H9 (cell line): ENCODE data around the gene PLEKHA5. TPM values are rescaled to one million over a fixed set of nuclear protein-coding genes. Genes with fewer than 3 reads are reported as not detected.

Experiments
- DNase-seq: peaks from one replicate; pipeline ENCODE4 v3.0.0-alpha.2; 2017
- H2AFZ ChIP-seq: one replicate; pipeline ENCODE4 v1.6.1; 2013; ENCODE audit warnings: mild to moderate bottlenecking, low read length, control low read depth, moderate library complexity
- H2AK5ac ChIP-seq: 2 replicates; pipeline ENCODE4 v1.6.1; 2013; ENCODE audit warnings: low read length, control low read depth, mixed read lengths; ENCODE audit not compliant: insufficient read length
- H2BK120ac ChIP-seq: one replicate; pipeline ENCODE4 v1.6.1; 2013; ENCODE audit warnings: low read depth, mild to moderate bottlenecking, low read length, control low read depth, inconsistent platforms; ENCODE audit not compliant: poor library complexity, severe bottlenecking
- H2BK12ac ChIP-seq: 2 replicates; pipeline ENCODE4 v1.6.1; 2013; ENCODE audit warnings: low read length, control low read depth, mixed read lengths, low read depth; ENCODE audit not compliant: insufficient read length
- H2BK15ac ChIP-seq: 2 replicates; pipeline ENCODE4 v1.6.1; 2013; ENCODE audit warnings: low read depth, low read length, control low read depth
- H2BK20ac ChIP-seq: one replicate; pipeline ENCODE4 v1.6.1; 2013; ENCODE audit warnings: low read depth, mild to moderate bottlenecking, low read length, control low read depth, inconsistent platforms; ENCODE audit not compliant: poor library complexity, severe bottlenecking
- H2BK5ac ChIP-seq: 2 replicates; pipeline ENCODE4 v1.6.1; 2013; ENCODE audit warnings: low read length, control low read depth, mixed read lengths; ENCODE audit not compliant: insufficient read length
- H3K14ac ChIP-seq: 2 replicates; pipeline ENCODE4 v1.6.1; 2013; ENCODE audit warnings: low read length, control low read depth; ENCODE audit not compliant: insufficient read depth
- H3K18ac ChIP-seq: 2 replicates; pipeline ENCODE4 v1.6.1; 2013; ENCODE audit warnings: low read depth, mild to moderate bottlenecking, mixed read lengths, low read length, control low read depth; ENCODE audit not compliant: insufficient read length
- H3K23ac ChIP-seq: 2 replicates; pipeline ENCODE4 v1.6.1; 2013; ENCODE audit warnings: low read length, control low read depth, mixed read lengths, low read depth; ENCODE audit not compliant: insufficient read length
- H3K23me2 ChIP-seq: 2 replicates; pipeline ENCODE4 v1.6.1; 2013; ENCODE audit warnings: low read depth, mild to moderate bottlenecking, mixed read lengths, low read length, control low read depth; ENCODE audit not compliant: insufficient read length, poor library complexity, severe bottlenecking
- H3K27ac ChIP-seq: 2 replicates; pipeline ENCODE4 v1.5.1; 2013; ENCODE audit warnings: low read length, control low read depth, mixed read lengths, low read depth; ENCODE audit not compliant: insufficient read length
- H3K27me3 ChIP-seq: 2 replicates; pipeline ENCODE4 v1.6.1; 2013; ENCODE audit warnings: low read length, control low read depth, inconsistent platforms; ENCODE audit not compliant: insufficient read depth
- H3K4ac ChIP-seq: 2 replicates; pipeline ENCODE4 v1.6.1; 2013; ENCODE audit warnings: low read depth, mild to moderate bottlenecking, control low read depth, inconsistent platforms, low read length, moderate library complexity
- H3K4me1 ChIP-seq: 2 replicates; pipeline ENCODE4 v1.6.1; 2013; ENCODE audit warnings: low read length, control low read depth, inconsistent platforms; ENCODE audit not compliant: insufficient read depth
- H3K4me2 ChIP-seq: 2 replicates; pipeline ENCODE4 v1.6.1; 2013; ENCODE audit warnings: low read length, control low read depth, mixed read lengths; ENCODE audit not compliant: insufficient read length, insufficient read depth
- H3K56ac ChIP-seq: 2 replicates; pipeline ENCODE4 v1.6.1; 2013; ENCODE audit warnings: low read depth, mild to moderate bottlenecking, mixed read lengths, low read length, control low read depth; ENCODE audit not compliant: insufficient read length
- H3K79me1 ChIP-seq: 2 replicates; pipeline ENCODE4 v1.6.1; 2013; ENCODE audit warnings: low read depth, mild to moderate bottlenecking, moderate library complexity, low read length, control low read depth, inconsistent platforms; ENCODE audit not compliant: insufficient read depth, poor library complexity, severe bottlenecking
- H3K79me2 ChIP-seq: 2 replicates; pipeline ENCODE4 v1.6.1; 2013; ENCODE audit warnings: low read length, control low read depth, inconsistent platforms; ENCODE audit not compliant: insufficient read depth
- H3K9ac ChIP-seq: 2 replicates; pipeline ENCODE4 v1.6.1; 2013; ENCODE audit warnings: low read length, control low read depth, mixed read lengths; ENCODE audit not compliant: insufficient read length; ENCODE audit errors: extremely low read depth
- H3K9me3 ChIP-seq: one replicate; pipeline ENCODE4 v1.6.1; 2013; ENCODE audit warnings: low read depth, low read length, inconsistent platforms; ENCODE audit not compliant: control insufficient read depth
- H3T11ph ChIP-seq: one replicate; pipeline ENCODE4 v1.6.1; 2013; ENCODE audit warnings: mild to moderate bottlenecking, low read length, control low read depth, inconsistent platforms
- H4K20me1 ChIP-seq: one replicate; pipeline ENCODE4 v1.6.1; 2013; ENCODE audit not compliant: control insufficient read depth, insufficient read length, insufficient read depth
- H4K5ac ChIP-seq: 2 replicates; pipeline ENCODE4 v1.6.1; 2013; ENCODE audit warnings: low read depth, mild to moderate bottlenecking, mixed read lengths, low read length, control low read depth; ENCODE audit not compliant: insufficient read length
- H4K8ac ChIP-seq: replicated peaks from 2 replicates; pipeline ENCODE4 v1.6.1; 2013; ENCODE audit warnings: low read length, control low read depth, mixed read lengths, low read depth; ENCODE audit not compliant: insufficient read length
- H4K91ac ChIP-seq: 2 replicates; pipeline ENCODE4 v1.6.1; 2013; ENCODE audit warnings: low read depth, mild to moderate bottlenecking, moderate library complexity, mixed read lengths, low read length, control low read depth; ENCODE audit not compliant: insufficient read length
- H3K27ac Mint-ChIP-seq, 3 experiments: 2 replicates in 2 of 3; 3 replicates in 1 of 3; pipeline ENCODE4 v1.8.0; 2020 to 2021; ENCODE audit warnings: mixed read lengths in 3 of 3, mild to moderate bottlenecking in 1 of 3, moderate library complexity in 1 of 3
- H3K27me3 Mint-ChIP-seq: 2 replicates; pipeline ENCODE4 v1.8.0; 2021; ENCODE audit warnings: low read depth, mild to moderate bottlenecking, moderate library complexity, mixed read lengths
- H3K36me3 Mint-ChIP-seq, 3 experiments: 2 replicates in 2 of 3; 3 replicates in 1 of 3; pipeline ENCODE4 v1.8.0; 2020 to 2021; ENCODE audit warnings: low read depth in 3 of 3, mixed read lengths in 3 of 3; ENCODE audit not compliant: insufficient read depth in 1 of 3
- H3K4me1 Mint-ChIP-seq, 2 experiments: 2 replicates each; pipeline ENCODE4 v1.8.0; 2020; ENCODE audit warnings: mixed read lengths in 2 of 2
- H3K4me3 Mint-ChIP-seq, 2 experiments: 2 replicates in 1 of 2; 3 replicates in 1 of 2; pipeline ENCODE4 v1.8.0; 2020 to 2021; ENCODE audit warnings: mild to moderate bottlenecking in 2 of 2, mixed read lengths in 2 of 2, moderate library complexity in 1 of 2
- H3K9me3 Mint-ChIP-seq, 2 experiments: 2 replicates in 1 of 2; 3 replicates in 1 of 2; pipeline ENCODE4 v1.8.0; 2020; ENCODE audit warnings: mild to moderate bottlenecking in 2 of 2, mixed read lengths in 2 of 2, moderate library complexity in 1 of 2
- WGBS: extraction: QIAGEN DNeasy Blood & Tissue Kit; methylation state at CpG from one replicate; pipeline ENCODE4 v1.1.7; 2013; ENCODE audit warnings: missing lambda C conversion rate, low lambda C conversion rate, mixed read lengths; ENCODE audit not compliant: insufficient read length; ENCODE audit errors: extremely low coverage; 5-methylcytosine and 5-hydroxymethylcytosine counted together
- total RNA-seq: library from RNA; stranded (reverse); gene quantifications from 2 replicates; pipeline ENCODE4 v1.2.1, GENCODE V29; 2021
- TF ChIP-seq, protein P1 (sequence below): fragments of 200-600 bp; sonication (generic); conservative IDR thresholded peaks from 3 replicates; pipeline ENCODE4 v1.8.0; 2021; ENCODE audit warnings: antibody characterized with exemption, mild to moderate bottlenecking

The PLEKHA5 gene
- total RNA-seq, 1 experiment from 2014 or later, result 86.7 TPM

DNA sequence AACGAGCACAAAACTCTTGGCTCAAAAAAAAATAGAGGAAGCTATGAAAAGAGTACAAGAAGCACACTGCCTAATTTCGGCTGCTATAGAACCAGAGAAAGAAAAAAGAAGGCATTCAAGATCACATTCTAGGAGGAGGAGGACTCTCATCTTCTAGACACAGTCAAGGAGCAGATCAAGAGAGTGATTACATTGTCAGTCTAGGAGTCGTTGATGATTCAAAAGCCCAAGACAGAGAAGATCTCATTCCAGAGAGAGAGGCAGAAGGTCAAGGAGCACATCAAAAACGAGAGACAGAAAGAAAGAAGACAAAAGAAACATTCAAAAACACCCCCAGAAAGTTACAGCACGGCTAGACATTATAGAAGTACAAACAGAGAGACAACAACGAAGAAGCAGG, 177.9 kb downstream of the PLEKHA5 start:
- H3K36me3 Mint-ChIP-seq, result peaks cover 9 to 42% (median 20%) of the 10 kb centered on the region in 3 experiments; a peak in 6 of 7 replicates
- Histone ChIP-seq H3K18ac (no peak overlapping the region), H2BK15ac (no peak overlapping the region), H3K4ac (no peak overlapping the region), H3K27me3 (no peaks in the 10 kb centered on the region), H4K5ac (no peak overlapping the region), H3T11ph (no peak overlapping the region), H2BK120ac (no peak overlapping the region), H2BK20ac (no peak overlapping the region), H3K9me3 (no peaks in the 10 kb centered on the region), H3K23me2 (no peaks in the 10 kb centered on the region), H4K8ac (no peak overlapping the region), H3K4me2 (no peak overlapping the region), H2AK5ac (no peak overlapping the region), H2BK12ac (no peak overlapping the region), H2AFZ (no peak overlapping the region), H3K9ac (no peak overlapping the region), H4K20me1 (no peaks in the 10 kb centered on the region), H3K4me1 (no peaks in the 10 kb centered on the region), H3K56ac (no peak overlapping the region), H3K79me2 (no peaks in the 10 kb centered on the region), H3K79me1 (no peaks in the 10 kb centered on the region), H3K23ac (no peak overlapping the region), H4K91ac (no peak overlapping the region), H2BK5ac (no peak overlapping the region), H3K27ac (no peak overlapping the region), H3K14ac (no peak overlapping the region)
- peaks cover 0 to 2% of the 10 kb centered on the region in 2 experiments; a peak in 1 of 4 replicates for H3K4me1 Mint-ChIP-seq
- H3K27ac Mint-ChIP-seq, result no peak overlapping the region
- H3K9me3 Mint-ChIP-seq, result peaks cover 0 to 8% of the 10 kb centered on the region in 2 experiments; a peak in 1 of 5 replicates
- DNase-seq, result no peak
- TF ChIP-seq, protein P1, sequence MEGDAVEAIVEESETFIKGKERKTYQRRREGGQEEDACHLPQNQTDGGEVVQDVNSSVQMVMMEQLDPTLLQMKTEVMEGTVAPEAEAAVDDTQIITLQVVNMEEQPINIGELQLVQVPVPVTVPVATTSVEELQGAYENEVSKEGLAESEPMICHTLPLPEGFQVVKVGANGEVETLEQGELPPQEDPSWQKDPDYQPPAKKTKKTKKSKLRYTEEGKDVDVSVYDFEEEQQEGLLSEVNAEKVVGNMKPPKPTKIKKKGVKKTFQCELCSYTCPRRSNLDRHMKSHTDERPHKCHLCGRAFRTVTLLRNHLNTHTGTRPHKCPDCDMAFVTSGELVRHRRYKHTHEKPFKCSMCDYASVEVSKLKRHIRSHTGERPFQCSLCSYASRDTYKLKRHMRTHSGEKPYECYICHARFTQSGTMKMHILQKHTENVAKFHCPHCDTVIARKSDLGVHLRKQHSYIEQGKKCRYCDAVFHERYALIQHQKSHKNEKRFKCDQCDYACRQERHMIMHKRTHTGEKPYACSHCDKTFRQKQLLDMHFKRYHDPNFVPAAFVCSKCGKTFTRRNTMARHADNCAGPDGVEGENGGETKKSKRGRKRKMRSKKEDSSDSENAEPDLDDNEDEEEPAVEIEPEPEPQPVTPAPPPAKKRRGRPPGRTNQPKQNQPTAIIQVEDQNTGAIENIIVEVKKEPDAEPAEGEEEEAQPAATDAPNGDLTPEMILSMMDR, result no peak
- no CpG with 5 or more reads among the region's 6 CpGs for WGBS
- no peaks in the 10 kb centered on the region for H3K27me3 Mint-ChIP-seq
- no peak overlapping the region for H3K4me3 Mint-ChIP-seq
